Activated CD8-positive, alpha-beta memory T cell treated with anti-CD3 and anti-CD28 coated beads, Interleukin-2, amount 50 U/mL, for 4 hours (primary cell): ENCODE results near the gene CTCF.
"Not testable (repeated sequence)": the region's sequence is repeated elsewhere in the genome, so short reads cannot be mapped to it uniquely, and the experiment has no call there.

ENCODE experiments used
- DNase-seq: peaks from one replicate; pipeline ENCODE4 v3.0.0-alpha.2; 2020

The CTCF gene

GRCh38 chr16:67562526-67562917 is at the start of gene CTCF:
Gene CTCF (plus strand): TSS chr16:67562526. CDS start chr16:67610833, 48,307 bp downstream.
- DNase-seq: peak; percentile 82

GRCh38 chr16:67513892-67514291 is 48.4 kb upstream of the CTCF start:
- not testable (repeated sequence) for DNase-seq

DNA sequence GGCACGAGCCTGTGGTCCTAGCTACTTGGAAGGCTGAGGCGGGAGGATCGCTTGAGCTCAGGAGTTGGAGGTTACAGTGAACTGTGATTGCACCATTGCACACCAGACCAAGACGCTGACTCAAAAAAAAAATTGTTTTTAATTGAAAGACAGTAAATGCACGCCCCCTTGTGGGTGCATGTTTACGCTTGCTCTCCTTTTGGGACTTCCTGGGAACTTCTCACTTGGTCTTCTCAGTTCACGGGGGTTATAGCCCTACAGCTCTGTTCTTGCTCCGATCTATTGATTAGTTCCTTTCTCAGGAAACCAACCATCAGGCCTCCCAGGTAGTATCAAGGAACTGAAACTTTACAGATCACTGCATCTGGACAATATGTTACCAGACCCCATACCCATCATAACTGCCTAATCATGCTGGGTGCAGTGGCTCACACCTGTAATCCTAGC is 47.9 kb upstream of the CTCF start:
- DNase-seq: peak; percentile 80

DNA sequence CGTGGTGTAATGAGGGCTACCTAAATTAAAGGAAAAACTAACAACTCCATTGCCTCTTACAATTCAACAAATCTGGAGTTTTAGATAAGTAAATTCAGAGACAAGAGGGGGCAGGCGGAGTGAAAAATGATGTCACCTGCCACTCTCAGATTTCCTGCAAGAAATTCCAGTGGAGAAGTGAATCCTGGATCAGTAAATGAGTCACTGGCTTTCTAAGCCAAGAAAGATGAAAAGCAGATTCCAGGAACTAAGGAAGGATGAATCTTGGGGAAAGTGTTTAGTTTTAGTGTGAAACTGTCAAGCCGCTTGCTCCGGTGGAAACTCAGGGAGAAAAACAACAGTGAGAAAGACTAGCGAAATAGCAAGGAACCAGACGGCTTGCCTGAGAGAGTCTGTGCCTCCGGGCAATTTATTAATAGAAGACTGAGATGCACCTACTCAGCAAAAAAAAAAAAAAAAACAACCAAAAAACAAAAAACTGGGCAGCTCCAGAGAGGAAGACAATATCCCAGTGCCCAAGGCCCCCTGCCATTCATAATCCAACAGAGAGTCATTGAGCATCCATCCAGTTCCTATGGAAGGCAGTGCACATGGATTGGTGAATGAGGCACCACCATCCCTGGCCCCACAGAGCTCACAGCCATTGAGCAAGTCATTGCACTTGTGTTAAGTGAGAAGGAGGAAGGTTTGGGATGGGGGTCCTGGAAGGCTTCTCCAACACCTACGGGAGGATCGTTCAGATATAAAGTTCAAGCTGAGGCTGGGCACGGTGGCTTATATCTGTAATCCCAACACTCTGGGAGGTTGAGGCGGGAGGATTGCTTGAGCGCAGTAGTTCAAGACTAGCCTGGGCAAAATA is 45.8 kb upstream of the CTCF start:
- DNase-seq: no peak

DNA sequence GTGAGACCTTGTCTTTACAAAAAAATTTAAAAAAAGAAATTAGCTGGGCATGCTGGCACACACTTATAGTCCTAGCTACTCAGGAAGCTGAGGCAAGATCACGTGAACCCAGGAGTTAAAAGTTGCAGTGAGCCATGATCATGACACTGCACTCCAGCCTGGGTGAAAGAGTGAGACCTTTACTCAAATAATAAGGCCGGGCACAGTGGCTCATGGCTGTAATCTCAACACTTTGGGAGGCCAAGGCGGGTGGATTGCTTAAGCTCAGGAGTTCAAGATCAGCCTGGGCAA is 45.2 kb upstream of the CTCF start:
- DNase-seq: no peak

DNA sequence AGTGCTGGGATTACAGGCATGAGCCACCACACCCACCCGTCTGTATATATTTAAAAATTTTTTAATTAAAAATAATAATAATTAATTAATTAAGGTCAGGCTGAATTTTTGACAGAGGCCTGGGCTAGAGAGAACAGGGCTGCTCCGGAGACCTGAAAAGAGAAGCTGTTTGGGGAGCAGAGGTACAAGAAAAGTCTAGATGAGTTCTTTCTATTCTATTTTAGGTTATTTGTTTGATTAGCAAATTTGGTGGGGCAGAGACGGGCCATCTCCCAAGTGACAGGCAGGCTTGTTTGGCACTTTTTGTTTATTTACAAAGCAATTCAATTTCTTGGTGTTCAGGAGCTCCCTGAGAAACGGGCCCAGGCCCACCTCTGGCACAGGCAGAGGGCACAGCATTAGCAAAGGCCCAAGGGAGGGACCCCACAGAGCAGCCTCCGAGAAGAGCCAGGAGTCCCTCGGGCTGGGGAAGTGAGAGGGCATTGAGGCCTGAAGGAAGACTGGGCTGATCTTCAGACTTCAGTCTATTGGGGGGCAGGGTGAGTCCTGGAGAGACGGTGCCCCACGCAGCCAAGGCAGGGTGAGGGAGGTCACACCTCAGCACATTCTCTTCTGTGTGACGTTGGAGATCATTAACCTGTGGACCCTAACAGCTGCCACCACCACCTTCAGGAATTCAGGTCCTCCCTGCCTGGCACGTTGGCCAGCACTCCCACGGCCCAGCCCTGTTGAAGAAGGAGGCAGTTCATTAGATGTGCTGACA is 44.5 kb upstream of the CTCF start:
- DNase-seq: no peak

DNA sequence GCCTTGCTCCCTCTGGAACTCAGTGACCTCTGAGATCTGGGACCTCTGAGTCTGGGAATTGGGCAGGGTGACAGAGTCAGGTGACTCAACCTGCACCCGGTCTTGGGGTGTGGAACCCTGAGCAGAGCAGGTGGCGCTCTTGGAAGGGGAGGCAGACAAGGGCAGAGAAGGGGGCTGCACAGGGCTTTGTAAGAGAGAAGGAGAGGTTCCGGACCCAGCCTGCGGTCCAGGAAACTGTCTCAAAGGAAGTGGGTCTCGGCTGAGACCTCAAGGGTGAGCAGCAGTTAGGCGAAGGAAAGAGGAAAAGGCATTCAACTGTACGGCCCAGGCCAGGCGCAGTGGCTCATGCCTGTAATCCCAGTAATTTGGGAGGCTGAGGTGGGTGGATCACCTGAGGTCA is 43.6 kb upstream of the CTCF start:
- DNase-seq: no peak

GRCh38 chr16:67519242-67519641 is 43.1 kb upstream of the CTCF start:
- DNase-seq: no peak

GRCh38 chr16:67521095-67521804 is 41.1 kb upstream of the CTCF start:
- peak; percentile 98 for DNase-seq

GRCh38 chr16:67525176-67525860 is 37.0 kb upstream of the CTCF start:
- no peak for DNase-seq

GRCh38 chr16:67526149-67526791 is 36.1 kb upstream of the CTCF start:
- no peak for DNase-seq

GRCh38 chr16:67528222-67528869 is 34.0 kb upstream of the CTCF start, which contains the start of gene RIPOR1:
Gene RIPOR1 (plus strand): TSS chr16:67528829. CDS start chr16:67538447, 9,618 bp downstream.
- peak; percentile 50 for DNase-seq

DNA sequence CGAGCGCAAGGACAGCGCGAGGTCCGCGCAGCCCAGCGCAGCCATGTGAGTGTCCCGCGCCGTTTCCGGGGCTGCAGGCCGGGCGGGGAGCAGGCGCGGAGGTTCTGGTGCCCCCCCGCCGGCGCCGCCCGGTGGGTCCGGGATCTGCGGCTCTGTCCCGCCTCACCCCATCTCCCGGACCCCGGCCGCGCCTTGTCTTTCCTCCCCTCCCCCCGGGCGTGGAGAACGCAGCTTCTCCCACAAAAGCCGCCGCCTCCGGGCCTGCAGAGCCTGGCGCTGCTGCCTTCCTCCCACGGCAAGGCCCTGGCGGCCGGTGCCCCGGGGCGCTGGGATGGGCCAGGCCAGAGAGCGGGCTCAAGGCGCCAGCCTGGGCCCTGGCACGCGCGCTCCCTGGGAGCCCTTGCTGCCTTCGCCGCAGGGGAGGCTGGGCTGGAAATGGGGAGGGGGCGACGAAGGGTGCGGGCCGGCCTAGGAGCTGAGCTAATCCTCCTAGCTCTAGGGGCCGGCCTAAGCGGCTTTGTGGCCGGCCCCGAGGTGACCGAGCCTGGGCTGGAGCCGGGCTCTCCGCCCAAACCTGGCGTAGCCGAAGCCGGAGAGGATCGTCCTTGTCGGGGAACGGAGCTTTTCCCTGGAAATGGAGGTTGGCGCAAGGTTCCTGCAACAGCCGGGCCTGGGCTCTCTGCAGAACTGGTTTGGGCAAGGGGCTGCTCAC is 33.3 kb upstream of the CTCF start:
- no peak for DNase-seq

DNA sequence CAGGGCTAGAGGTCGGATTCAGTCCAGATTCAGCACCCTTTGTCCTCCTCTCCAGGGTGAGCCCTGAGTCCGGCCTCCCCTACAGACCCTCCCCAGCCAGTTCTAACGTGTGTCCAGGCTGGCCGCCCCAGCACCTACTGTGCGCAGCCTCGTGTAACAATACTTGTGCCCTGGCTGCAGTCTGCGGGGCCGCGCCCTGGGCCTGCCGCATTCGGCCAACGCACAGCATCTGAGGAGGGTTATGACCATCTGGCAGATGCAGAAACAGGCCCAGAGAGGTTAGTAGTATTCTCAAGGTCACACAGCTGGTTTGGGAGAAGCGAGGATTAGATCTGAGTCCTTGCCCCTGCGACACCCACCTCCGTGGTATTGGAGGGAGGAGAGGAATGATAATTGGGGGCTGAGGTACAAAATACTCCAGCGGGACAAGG is 32.7 kb upstream of the CTCF start:
- DNase-seq: no peak

- DNase-seq: no peak
Measured at GRCh38 chr16:67530013-67530939, 32.0 kb upstream of the CTCF start.

DNA sequence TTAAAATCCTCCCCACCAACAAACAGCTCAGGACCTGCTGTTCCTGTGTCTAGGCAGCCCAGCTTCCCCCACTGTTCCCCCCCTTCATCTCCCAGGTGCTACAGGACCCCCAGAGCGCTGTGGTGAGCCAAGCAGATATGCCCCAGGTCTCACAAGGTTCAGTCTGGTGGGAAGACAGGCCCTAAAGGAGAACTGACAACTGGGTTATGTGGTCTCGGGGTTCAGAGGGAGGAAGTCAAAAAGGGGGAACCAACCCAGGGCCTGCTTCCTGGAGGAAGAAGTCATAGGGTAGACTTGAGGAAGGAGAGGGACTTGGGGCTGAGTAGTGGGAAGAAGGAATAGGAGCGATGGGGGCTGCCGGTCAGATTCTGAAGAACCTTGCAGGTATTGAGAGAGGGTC is 31.1 kb upstream of the CTCF start:
- no peak for DNase-seq

GRCh38 chr16:67533024-67533560 is 29.2 kb upstream of the CTCF start:
- no peak for DNase-seq

DNA sequence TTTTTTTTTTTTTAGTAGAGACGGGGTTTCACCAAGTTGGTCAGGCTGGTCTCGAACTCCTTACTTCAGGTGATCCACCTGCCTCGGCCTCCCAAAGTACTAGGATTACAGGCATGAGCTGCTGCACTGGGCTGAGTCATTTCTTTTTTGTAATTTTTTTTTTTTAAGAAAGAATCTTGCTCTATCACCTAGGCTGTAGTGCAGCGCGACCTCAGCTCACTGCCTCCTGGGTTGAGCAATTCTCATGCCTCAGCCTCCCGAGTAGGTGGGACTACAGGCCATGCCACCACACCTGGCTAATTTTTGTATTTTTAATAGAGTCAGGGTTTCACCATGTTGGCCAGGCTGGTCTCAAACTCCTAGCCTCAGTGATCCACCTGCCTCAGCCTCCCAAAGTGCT is 28.3 kb upstream of the CTCF start:
- DNase-seq: not testable (repeated sequence)

DNA sequence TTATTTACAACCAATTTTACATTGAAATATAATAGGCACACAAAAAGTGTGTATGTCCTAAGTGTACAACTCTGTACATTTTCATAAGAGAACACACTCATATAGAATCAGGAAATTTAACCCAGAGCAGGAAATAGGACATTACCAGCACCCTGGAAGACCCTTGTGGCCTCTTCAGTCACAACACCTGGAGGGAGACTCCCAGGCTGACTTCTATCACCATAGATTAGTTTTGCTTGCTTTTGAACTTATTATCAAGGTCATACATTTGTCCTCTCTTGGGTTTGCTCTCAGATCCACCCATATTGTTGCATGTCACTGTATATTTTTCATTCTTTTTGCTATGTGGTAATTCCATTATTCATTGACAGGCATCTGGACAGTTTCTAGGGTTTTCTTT is 27.9 kb upstream of the CTCF start:
- no peak for DNase-seq

- no peak for DNase-seq
Measured at GRCh38 chr16:67535201-67535600, 27.1 kb upstream of the CTCF start.
